NOMO-1 (cell line): ENCODE measurements around the gene TMEM63A.
"Not testable (repeated sequence)": the region's sequence is repeated elsewhere in the genome, so short reads cannot be mapped to it uniquely, and the experiment has no call there.

Source experiments
- DNase-seq, 2 experiments: peaks; one replicate each; lab custom pipeline; 2025; ENCODE audit not compliant: unreplicated experiment in 2 of 2; lab: John Stamatoyannopoulos, UW

The TMEM63A gene

GRCh38 chr1:225909477-225909876, 27.3 kb upstream of the TMEM63A start:
- DNase-seq = no peak

- no peak for DNase-seq
These were observed 26.6 kb upstream of the TMEM63A start for GRCh38 chr1:225908773-225909172.

GRCh38 chr1:225908013-225908640, 25.9 kb upstream of the TMEM63A start:
- DNase-seq = no peak

- no peak for DNase-seq
These were observed 25.2 kb upstream of the TMEM63A start for GRCh38 chr1:225907341-225907740.

GRCh38 chr1:225906467-225906866, 24.3 kb upstream of the TMEM63A start:
- no peak for DNase-seq

- DNase-seq = no peak
These were observed 21.4 kb upstream of the TMEM63A start for GRCh38 chr1:225903623-225904022.

- no peak for DNase-seq
These were observed 17.1 kb upstream of the TMEM63A start for GRCh38 chr1:225899044-225899925.

- DNase-seq = no peak
These were observed 15.7 kb upstream of the TMEM63A start for GRCh38 chr1:225897595-225898514.

- DNase-seq = no peak
These were observed 14.9 kb upstream of the TMEM63A start for GRCh38 chr1:225896937-225897549.

GRCh38 chr1:225896494-225896893, 14.3 kb upstream of the TMEM63A start:
- no peak for DNase-seq

GRCh38 chr1:225892307-225892706, 10.1 kb upstream of the TMEM63A start:
- no peak for DNase-seq

GRCh38 chr1:225891229-225891972, 9.2 kb upstream of the TMEM63A start:
- DNase-seq = no peak

- no peak for DNase-seq
These were observed 8.4 kb upstream of the TMEM63A start for GRCh38 chr1:225890346-225891228.

GRCh38 chr1:225889743-225890142, 7.6 kb upstream of the TMEM63A start:
- no peak for DNase-seq

GRCh38 chr1:225888898-225889601, 6.9 kb upstream of the TMEM63A start, which contains the start of gene LEFTY1:
Gene LEFTY1 (minus strand): TSS chr1:225889146. CDS start chr1:225889066, 80 bp downstream.
- no peak for DNase-seq

- DNase-seq = no peak
These were observed 6.2 kb upstream of the TMEM63A start for GRCh38 chr1:225888289-225888897.

GRCh38 chr1:225887554-225888288, 5.5 kb upstream of the TMEM63A start:
- not testable (repeated sequence) for DNase-seq
